GM19025 (cell line): ENCODE measurements around the gene TDRD1.

Experiments used
- ATAC-seq: cut with Tn5 transposase; IDR thresholded peaks from one replicate; pipeline ENCODE4 v1.9.1; 2021; ENCODE audit warnings: mild to moderate bottlenecking, low read depth, moderate library complexity; ENCODE audit not compliant: unreplicated experiment

The TDRD1 gene

GRCh38 chr10:114174695-114175188, 4.4 kb upstream of the TDRD1 start:
- no peak for ATAC-seq

- no peak for ATAC-seq
These were observed 3.5 kb upstream of the TDRD1 start for GRCh38 chr10:114175667-114176066.

- no peak for ATAC-seq
These were observed 2.6 kb upstream of the TDRD1 start for GRCh38 chr10:114176511-114176910.

GRCh38 chr10:114179747-114180146, 594 bp downstream of the TDRD1 start:
- ATAC-seq: no peak

GRCh38 chr10:114180937-114181336, 1.8 kb downstream of the TDRD1 start:
- no peak for ATAC-seq

GRCh38 chr10:114181971-114182370, 2.8 kb downstream of the TDRD1 start:
- no peak for ATAC-seq

GRCh38 chr10:114183563-114183962, 4.4 kb downstream of the TDRD1 start:
- no peak for ATAC-seq

GRCh38 chr10:114184276-114184675, 5.1 kb downstream of the TDRD1 start:
- ATAC-seq: no peak

- no peak for ATAC-seq
These were observed 8.8 kb downstream of the TDRD1 start for GRCh38 chr10:114188001-114188400.

- no peak for ATAC-seq
These were observed 9.7 kb downstream of the TDRD1 start for GRCh38 chr10:114188900-114189299.

- no peak for ATAC-seq
These were observed 10.5 kb downstream of the TDRD1 start for GRCh38 chr10:114189700-114190099.

GRCh38 chr10:114195079-114195478, 15.9 kb downstream of the TDRD1 start:
- ATAC-seq: peak; percentile 87

- no peak for ATAC-seq
These were observed 20.1 kb downstream of the TDRD1 start for GRCh38 chr10:114199239-114199638.

- no peak for ATAC-seq
These were observed 23.7 kb downstream of the TDRD1 start for GRCh38 chr10:114202812-114203211.

GRCh38 chr10:114206902-114207301, 27.7 kb downstream of the TDRD1 start:
- no peak for ATAC-seq

- ATAC-seq: no peak
These were observed 28.2 kb downstream of the TDRD1 start for GRCh38 chr10:114207349-114207748.

- no peak for ATAC-seq
These were observed 29.2 kb downstream of the TDRD1 start for GRCh38 chr10:114208351-114208750.

GRCh38 chr10:114212153-114212552, 33.0 kb downstream of the TDRD1 start:
- ATAC-seq: no peak

GRCh38 chr10:114215033-114215432, 35.9 kb downstream of the TDRD1 start:
- no peak for ATAC-seq

- ATAC-seq: no peak
These were observed 41.1 kb downstream of the TDRD1 start for GRCh38 chr10:114220281-114220680.

GRCh38 chr10:114221235-114221634, 42.1 kb downstream of the TDRD1 start:
- ATAC-seq: no peak

- ATAC-seq: no peak
These were observed 43.9 kb downstream of the TDRD1 start for GRCh38 chr10:114223066-114223465.

GRCh38 chr10:114228156-114228555, 49.0 kb downstream of the TDRD1 start:
- no peak for ATAC-seq
